Kidney epithelial cell (primary cell): Measurements from ENCODE around the gene IRAK2. TPM values are rescaled to one million over a fixed set of nuclear protein-coding genes. Genes with fewer than 3 reads are reported as not detected.
"Not testable (repeated sequence)": the region's sequence is repeated elsewhere in the genome, so short reads cannot be mapped to it uniquely, and the experiment has no call there.

ENCODE experiments used
- DNase-seq: peaks from one replicate; pipeline ENCODE4 v3.0.0-alpha.2; 2010; ENCODE audit warnings: low read depth
- H3K27me3 ChIP-seq: 2 replicates; pipeline ENCODE4 v1.6.0; 2011; ENCODE audit warnings: low read length; ENCODE audit not compliant: control insufficient read depth, insufficient read depth
- H3K36me3 ChIP-seq: 2 replicates; pipeline ENCODE4 v1.5.1; 2011; ENCODE audit warnings: low read length; ENCODE audit not compliant: control insufficient read depth, insufficient read depth
- H3K4me3 ChIP-seq: 2 replicates; pipeline ENCODE4 v1.5.1; 2011; ENCODE audit warnings: low read depth, mild to moderate bottlenecking, control low read depth, low read length
- CTCF ChIP-seq: IDR thresholded peaks from 2 replicates; pipeline ENCODE4 v1.5.1; 2011; ENCODE audit warnings: mild to moderate bottlenecking, moderate library complexity, low read length, control low read depth, inconsistent platforms; ENCODE audit not compliant: insufficient read depth, poor library complexity, severe bottlenecking
- total RNA-seq: library from RNA; depleted of rRNA; stranded (reverse); fragments of >200 nt; gene quantifications from 2 replicates; pipeline ENCODE4 v1.2.3, GENCODE V29; 2015

The IRAK2 gene
- total RNA-seq, 1 donor from 2014 or later, result 65.5 TPM

DNA sequence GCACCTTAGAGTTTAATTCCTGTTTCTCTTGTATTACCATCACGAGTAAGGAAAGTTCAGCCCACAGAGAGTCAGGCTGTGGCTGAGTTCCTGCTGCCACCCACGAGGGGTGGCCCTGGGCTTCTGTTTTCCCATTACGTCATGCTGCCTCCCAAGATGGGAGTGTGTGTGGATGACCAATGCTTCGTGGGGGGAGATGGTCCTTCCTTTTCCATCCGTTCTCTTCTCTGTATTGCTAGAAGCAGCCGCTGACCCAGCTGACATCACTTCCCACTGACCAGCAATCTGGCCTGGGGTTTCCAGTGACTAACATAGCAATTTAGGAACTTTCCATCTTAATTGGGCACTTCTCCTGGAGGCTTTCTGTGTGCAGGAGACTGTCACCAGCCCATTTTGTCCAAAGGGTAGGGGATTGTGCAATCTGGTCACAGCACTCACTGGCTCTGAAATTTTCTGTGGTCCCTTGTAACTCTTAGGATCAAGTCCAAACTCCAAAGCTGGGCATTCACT lies 9.3 kb downstream of the IRAK2 start:
- Histone ChIP-seq H3K36me3 (no peaks in the 10 kb centered on the region), H3K27me3 (no peaks in the 10 kb centered on the region), H3K4me3 (no peak overlapping the region)
- no peak for TF ChIP-seq CTCF
- peak; percentile 99 for DNase-seq

DNA sequence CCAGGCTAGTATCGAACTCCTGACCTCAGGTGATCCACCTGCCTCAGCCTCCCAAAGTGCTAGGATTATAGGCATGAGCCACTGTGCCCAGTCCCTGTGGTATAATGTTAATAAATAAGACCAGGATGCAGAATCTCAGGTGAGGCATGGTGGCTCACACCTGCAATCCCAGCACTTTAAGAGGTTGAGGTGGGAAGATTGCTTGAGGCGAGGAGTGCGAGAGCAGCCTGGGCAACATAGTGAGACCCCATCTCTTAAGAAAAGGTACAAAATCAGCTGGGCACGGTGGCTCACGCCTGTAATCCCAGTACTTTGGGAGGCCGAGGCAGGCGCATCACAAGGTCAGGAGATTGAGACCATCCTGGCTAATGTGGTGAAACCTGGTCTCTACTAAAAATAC lies 10.6 kb downstream of the IRAK2 start:
- H3K36me3 ChIP-seq, DNase-seq: not testable (repeated sequence)

DNA sequence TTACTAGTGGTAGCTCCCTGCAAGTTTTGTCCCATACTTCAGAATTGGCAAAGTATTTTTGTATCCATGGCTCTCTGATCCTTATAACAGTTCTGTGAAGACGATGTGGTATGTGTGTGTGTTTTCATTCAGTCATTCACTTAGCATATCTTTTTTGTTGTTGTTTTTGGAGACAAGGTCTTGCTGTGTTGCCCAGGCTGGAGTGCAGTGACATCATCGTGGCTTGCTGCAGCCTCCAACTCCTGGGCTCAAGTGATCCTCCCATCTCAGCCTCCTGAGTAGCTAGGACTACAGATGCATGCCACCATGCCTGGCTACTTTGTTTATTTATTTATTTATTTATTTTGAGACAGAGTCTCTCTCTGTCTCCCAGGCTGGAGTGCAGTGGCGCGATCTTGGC lies 11.4 kb downstream of the IRAK2 start:
- H3K36me3 ChIP-seq, DNase-seq, H3K27me3 ChIP-seq: not testable (repeated sequence)

More for the DNA sequence above, 10.6 kb downstream of the IRAK2 start:
- H3K27me3 ChIP-seq, H3K4me3 ChIP-seq: not testable (repeated sequence)

GRCh38 chr3:10177737-10178136 lies 13.0 kb downstream of the IRAK2 start:
- Histone ChIP-seq H3K4me3 (no peak overlapping the region), H3K36me3 (no peaks in the 10 kb centered on the region), H3K27me3 (no peaks in the 10 kb centered on the region)
- DNase-seq, result no peak
- TF ChIP-seq CTCF, result no peak

More for the DNA sequence above, 11.4 kb downstream of the IRAK2 start:
- H3K4me3 ChIP-seq, result not testable (repeated sequence)

GRCh38 chr3:10178892-10179291 lies 14.2 kb downstream of the IRAK2 start:
- no peak overlapping the region for H3K4me3 ChIP-seq
- no peaks in the 10 kb centered on the region for H3K27me3 ChIP-seq
- DNase-seq, result no peak
- no peaks in the 10 kb centered on the region for H3K36me3 ChIP-seq
- TF ChIP-seq CTCF, result no peak

DNA sequence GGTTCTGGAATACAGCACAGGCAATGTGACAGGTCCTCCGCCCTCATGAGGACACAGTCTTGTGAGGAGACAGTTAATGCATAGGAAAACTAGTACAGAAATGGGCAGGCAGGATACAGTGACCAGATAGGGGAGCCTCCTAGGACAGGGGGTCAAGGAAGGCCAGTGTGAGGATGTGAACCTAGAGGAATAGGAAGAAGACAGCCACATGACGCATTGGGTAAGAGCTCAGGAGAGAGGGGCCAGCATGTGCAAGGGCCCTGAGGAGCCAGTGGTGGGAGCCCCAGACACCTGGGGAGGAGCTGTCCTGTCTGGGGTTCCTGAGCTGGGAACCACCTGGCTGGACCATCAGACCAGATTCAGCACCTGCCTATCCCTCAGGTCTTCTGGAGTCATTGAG lies 15.6 kb downstream of the IRAK2 start:
- TF ChIP-seq CTCF, result no peak
- Histone ChIP-seq H3K27me3 (no peaks in the 10 kb centered on the region), H3K4me3 (no peak overlapping the region), H3K36me3 (no peaks in the 10 kb centered on the region)
- no peak for DNase-seq

- DNase-seq, result no peak
- Histone ChIP-seq H3K27me3 (no peaks in the 10 kb centered on the region), H3K36me3 (no peaks in the 10 kb centered on the region), H3K4me3 (no peak overlapping the region)
- TF ChIP-seq CTCF, result no peak
Observed at GRCh38 chr3:10180738-10181295, 16.1 kb downstream of the IRAK2 start.
